Stimulated activated memory B cell treated with anti-CD40 and anti-IgM and Interleukin-4, amounts not matched to agents 10 μg/mL and 1 μg/mL and 100 μg/mL, for 72 hours (primary cell): Measurements from ENCODE around the gene AP1M2.

Experiments
- ATAC-seq: fragments of 150-1000 bp; cut with Tn5 transposase; 2 replicates; pipeline ENCODE4 v1.10.0; 2021
- H3K27ac Mint-ChIP-seq: one replicate; pipeline ENCODE4 v1.8.0; 2022; ENCODE audit warnings: mild to moderate bottlenecking, mixed read lengths
- H3K27me3 Mint-ChIP-seq: one replicate; pipeline ENCODE4 v1.8.0; 2022; ENCODE audit warnings: mixed read lengths
- H3K36me3 Mint-ChIP-seq: one replicate; pipeline ENCODE4 v1.8.0; 2022; ENCODE audit warnings: mixed read lengths
- H3K4me1 Mint-ChIP-seq: one replicate; pipeline ENCODE4 v1.8.0; 2022; ENCODE audit warnings: mixed read lengths
- H3K4me3 Mint-ChIP-seq: one replicate; pipeline ENCODE4 v1.8.0; 2022; ENCODE audit warnings: mild to moderate bottlenecking, moderate library complexity, mixed read lengths
- H3K9me3 Mint-ChIP-seq: one replicate; pipeline ENCODE4 v1.8.0; 2022; ENCODE audit warnings: mixed read lengths

AP1M2 gene

DNA sequence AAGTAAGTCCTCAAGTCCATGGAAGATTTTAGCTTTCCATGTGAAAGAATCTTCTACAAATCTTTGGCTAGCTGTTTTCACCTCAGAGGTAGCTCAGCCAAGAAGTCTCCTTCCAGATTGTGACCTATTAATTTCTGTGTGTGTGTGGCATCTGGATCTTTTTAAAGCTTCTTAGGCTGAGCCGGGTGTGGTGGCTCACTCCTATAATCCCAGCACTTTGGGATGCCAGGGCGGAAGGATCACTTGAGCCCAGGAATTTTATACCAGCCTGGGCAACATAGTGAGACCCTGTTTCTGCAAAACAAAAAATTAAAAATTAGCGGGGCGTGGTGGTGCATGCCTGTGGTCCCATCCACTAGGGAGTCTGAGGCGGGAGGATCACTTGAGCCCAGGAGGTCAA is 24.8 kb upstream of the AP1M2 start:
- Mint-ChIP-seq H3K4me3 (no peak overlapping the region), H3K9me3 (no peaks in the 10 kb centered on the region), H3K4me1 (peaks cover 33% of the 10 kb centered on the region), H3K27me3 (no peaks in the 10 kb centered on the region), H3K36me3 (peaks cover 21% of the 10 kb centered on the region), H3K27ac (no peak overlapping the region)
- no peak for ATAC-seq

DNA sequence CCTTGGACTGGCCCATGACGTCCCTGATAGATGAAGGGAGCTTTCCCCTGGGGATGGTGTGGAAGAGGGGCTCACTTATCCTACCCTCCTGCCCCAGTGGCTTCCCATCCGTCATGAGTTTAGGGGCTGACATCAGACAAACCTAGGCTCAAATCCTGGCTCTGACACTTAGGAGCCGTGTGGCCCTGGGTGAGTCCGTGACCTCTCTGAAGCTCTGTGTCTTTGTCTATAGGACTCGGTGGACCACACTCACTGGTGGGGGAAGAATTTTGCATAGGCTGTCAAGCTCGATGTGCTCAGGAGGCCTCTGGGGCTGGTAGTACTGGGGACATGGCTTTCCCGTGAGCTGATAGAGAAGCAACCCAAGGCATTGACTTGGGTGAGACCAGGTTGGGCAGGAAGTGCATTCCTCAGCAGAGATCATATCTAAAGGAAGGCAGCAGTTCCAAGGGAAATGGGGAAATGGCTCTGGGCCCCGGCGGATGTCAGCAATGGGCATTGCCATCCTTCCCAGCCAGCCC is 17.4 kb upstream of the AP1M2 start:
- H3K4me1 Mint-ChIP-seq, result peaks cover 29% of the 10 kb centered on the region
- H3K27ac Mint-ChIP-seq, result peak overlapping the region; percentile 96
- peaks cover 10% of the 10 kb centered on the region for H3K36me3 Mint-ChIP-seq
- H3K27me3 Mint-ChIP-seq, result no peaks in the 10 kb centered on the region
- peak overlapping the region; percentile 91 for H3K4me3 Mint-ChIP-seq
- H3K9me3 Mint-ChIP-seq, result no peaks in the 10 kb centered on the region
- ATAC-seq, result peak; percentile 48

DNA sequence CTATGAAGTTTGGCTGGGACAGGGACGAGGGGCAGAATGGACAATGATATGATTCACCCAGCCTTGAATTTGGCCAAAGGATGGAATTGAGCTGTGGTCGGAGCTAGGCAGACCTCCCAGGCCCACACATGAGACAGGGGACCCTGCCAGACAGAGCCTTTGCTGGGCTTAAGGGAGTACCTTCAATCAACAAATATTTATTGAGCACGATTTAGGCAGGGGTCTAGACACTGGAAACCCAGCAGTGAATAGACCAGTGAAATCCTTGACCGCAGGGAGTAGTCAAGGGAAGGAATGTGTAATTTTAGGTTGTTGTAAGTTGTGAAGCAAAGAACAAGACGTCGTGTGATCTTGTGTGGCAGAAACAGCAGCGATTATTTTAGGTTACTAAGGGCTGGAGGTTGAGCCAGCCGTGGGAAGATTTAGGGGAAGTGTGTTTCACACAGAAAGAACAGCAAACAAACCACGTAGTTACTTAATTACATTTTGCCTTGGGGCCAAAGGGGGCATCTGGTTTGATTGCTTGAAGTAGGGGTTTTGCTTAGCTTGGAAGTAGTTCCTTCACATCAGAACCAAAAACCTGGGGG is 16.9 kb upstream of the AP1M2 start:
- Mint-ChIP-seq H3K36me3 (peaks cover 10% of the 10 kb centered on the region), H3K27ac (peak overlapping the region; percentile 96), H3K27me3 (no peaks in the 10 kb centered on the region), H3K4me3 (peak overlapping the region; percentile 91), H3K9me3 (no peaks in the 10 kb centered on the region), H3K4me1 (peaks cover 29% of the 10 kb centered on the region)
- ATAC-seq, result peak; percentile 56

DNA sequence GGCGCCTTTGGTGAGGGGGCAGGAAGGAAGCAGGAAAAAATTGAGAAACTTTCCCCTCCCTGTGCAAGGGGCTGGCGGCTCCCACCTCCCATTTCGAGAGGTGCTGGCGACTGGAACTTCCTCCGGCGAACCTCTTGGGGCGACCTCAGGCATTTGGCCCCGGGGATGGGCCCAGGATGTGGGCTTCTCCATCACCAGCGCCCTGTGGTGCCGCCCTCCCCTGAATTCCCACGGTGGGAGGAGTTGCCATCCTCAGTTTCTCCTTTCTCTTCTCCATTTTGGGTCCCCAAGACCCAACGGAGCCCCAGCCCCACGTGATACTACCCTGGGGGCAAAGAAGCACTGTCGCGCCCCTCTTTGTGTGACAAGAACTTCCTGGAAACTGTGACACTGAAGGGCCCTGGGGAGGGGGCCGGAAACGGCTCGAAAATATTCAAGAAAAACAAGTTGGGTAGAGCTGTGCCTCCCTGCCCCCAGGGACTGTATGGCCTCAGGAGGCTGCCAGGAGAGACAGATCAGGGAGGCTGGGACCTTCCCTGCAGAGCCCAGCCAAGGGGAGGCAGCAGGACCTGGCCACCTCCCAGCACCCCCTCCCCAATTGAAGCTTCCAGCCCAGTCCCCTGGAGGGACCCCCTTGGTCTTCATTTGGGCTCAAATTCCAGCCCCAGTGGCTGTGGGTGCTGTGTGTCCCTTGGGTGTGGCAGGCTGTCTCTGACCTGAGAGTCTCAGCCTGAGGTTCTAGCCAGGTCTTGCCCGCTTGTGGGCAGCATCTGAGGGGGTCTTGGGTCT is 16.2 kb upstream of the AP1M2 start:
- H3K36me3 Mint-ChIP-seq, result peaks cover 10% of the 10 kb centered on the region
- H3K4me1 Mint-ChIP-seq, result peaks cover 29% of the 10 kb centered on the region
- H3K27me3 Mint-ChIP-seq, result no peaks in the 10 kb centered on the region
- H3K27ac Mint-ChIP-seq, result peak overlapping the region; percentile 96
- H3K4me3 Mint-ChIP-seq, result peak overlapping the region; percentile 91
- H3K9me3 Mint-ChIP-seq, result no peaks in the 10 kb centered on the region
- peak; percentile 83 for ATAC-seq

DNA sequence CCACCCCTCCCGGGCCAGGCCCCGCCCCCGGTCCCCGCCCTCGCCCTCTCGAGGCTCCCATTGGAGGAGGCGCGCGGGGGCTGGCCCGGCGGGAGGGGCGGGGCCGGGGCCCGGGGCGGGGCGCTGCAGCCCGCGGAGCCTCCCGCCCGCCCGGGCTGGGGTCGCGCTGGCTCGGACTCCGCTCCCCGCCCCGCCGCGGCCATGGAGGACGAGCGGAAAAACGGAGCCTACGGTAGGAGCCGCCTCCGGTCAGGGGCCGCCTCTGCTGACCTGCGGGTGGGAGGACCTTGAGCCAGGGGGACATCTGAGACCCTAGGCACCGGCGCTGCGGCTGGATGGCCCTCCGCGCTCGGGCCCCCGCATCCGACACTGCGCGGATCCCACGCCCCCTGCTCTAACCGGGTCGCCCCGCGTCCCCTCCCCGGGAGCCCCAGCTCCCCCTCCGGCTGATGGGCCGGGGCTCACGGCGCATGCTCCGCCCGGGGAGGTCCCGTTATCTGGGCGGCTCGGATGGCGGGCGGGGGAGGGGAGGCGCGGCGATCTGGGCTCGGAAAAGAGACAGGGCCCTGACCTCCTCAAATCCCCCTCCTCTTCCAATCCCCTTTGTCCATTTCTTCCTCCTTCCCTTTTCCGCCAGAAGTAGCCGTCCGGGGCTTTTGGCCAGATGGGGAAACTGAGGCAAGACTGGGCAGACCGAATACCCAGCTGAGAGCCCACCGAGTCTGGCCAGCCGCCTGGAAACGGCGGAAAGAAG is 15.4 kb upstream of the AP1M2 start:
- Mint-ChIP-seq H3K27ac (peak overlapping the region; percentile 96), H3K27me3 (no peaks in the 10 kb centered on the region), H3K36me3 (peaks cover 10% of the 10 kb centered on the region), H3K4me1 (peaks cover 33% of the 10 kb centered on the region), H3K4me3 (peak overlapping the region; percentile 91), H3K9me3 (no peaks in the 10 kb centered on the region)
- peak; percentile 87 for ATAC-seq

DNA sequence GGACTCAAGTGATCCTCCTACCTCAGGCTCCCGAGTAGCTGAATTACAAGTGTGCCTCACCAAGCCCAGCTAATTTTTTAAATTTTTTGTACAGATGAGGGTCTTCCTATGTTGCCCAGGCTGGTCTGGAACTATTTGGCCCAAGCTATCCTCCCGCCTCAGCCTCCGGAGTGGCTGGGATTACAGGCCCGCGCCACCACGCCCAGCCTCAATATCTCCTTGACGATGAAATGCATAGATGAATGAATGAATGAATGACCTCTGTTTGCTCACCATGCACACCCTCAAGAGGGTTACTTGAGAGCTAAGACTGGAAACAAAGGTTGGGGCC is 14.9 kb upstream of the AP1M2 start:
- Mint-ChIP-seq H3K4me3 (peak overlapping the region; percentile 81), H3K27me3 (no peaks in the 10 kb centered on the region), H3K27ac (peak overlapping the region; percentile 96), H3K9me3 (no peaks in the 10 kb centered on the region), H3K4me1 (peaks cover 35% of the 10 kb centered on the region), H3K36me3 (peaks cover 10% of the 10 kb centered on the region)
- no peak for ATAC-seq

DNA sequence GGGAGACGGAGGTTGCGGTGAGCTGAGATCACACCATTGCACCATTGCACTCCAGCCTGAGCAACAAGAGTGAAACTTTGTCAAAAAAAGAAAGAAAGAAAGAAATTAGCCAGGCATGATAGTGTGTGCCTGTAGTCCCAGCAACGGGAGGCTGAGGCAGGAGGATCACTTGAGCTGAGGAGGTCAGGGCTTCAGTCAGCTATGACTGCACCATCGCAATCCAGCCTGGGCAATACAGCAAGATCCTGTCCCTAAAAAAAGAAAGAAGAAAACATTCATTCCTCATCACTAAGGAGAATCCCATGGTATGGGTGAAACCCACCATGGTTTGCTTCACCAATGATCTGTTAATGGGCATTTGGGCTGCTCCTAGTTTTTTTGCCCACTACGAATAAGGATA is 13.0 kb upstream of the AP1M2 start:
- no peaks in the 10 kb centered on the region for H3K27me3 Mint-ChIP-seq
- no peak overlapping the region for H3K4me3 Mint-ChIP-seq
- peaks cover 10% of the 10 kb centered on the region for H3K36me3 Mint-ChIP-seq
- no peak for ATAC-seq
- no peak overlapping the region for H3K27ac Mint-ChIP-seq
- no peaks in the 10 kb centered on the region for H3K9me3 Mint-ChIP-seq
- H3K4me1 Mint-ChIP-seq, result peaks cover 53% of the 10 kb centered on the region

DNA sequence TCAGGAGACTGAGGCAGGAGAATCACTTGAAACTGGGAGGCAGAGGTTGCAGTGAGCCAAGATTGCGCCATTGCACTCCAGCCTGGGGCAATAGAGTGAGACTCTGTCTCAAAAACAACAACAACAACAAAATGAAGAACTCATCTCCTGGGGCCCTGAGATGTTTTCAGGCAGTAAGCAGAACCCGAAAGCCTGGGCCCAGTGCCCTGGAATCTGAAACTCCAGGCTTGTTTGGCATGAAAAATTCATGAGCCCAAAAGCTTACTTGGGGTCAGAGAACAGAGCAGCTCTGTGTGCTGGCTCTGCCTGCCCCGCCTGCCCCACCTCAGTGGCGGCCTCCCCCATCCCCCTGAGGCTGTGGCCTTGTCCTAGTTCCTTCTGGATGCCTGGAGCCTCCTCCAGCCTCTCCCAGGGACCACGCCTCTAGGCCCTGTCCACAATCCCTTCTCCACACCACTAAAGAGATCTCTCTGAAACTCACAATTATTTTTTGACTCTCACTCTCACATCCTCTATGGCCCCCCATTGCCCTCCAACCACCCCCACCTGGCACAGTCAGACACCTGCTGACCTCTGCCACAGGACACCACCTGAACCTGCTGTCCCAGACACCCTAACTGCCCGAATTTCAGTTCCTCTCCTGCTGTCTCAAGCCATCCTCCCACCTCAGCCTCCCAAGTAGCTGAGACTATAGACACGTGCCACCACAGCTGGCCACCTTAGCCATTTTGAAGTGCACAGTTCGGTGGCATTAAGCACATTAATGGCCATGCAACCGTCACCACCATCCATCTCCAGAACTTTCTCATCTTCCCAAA is 6.9 kb upstream of the AP1M2 start:
- Mint-ChIP-seq H3K9me3 (no peaks in the 10 kb centered on the region), H3K27ac (peak overlapping the region; percentile 75), H3K36me3 (no peaks in the 10 kb centered on the region), H3K4me3 (peak overlapping the region; percentile 55), H3K27me3 (no peaks in the 10 kb centered on the region), H3K4me1 (peaks cover 44% of the 10 kb centered on the region)
- peak; percentile 87 for ATAC-seq

DNA sequence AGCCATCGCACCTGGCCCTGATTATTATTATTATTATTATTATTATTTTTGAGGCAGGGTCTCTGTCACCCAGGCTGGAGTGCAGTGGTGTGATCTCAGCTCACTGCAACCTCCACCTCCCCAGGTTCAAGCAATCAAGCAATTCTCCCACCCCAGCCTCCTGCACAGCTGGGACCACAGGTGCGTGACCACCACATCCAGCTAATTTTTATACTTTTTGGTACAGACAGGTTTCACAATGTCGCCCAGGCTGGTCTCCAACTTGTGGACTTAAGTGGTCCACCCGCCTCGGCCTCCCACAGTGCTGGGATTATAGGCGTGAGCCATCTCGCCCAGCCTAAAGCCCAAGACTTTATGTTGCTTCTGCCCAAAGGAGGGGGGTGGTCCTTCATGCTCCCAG is 6.0 kb upstream of the AP1M2 start:
- Mint-ChIP-seq H3K27ac (no peak overlapping the region), H3K4me1 (peaks cover 43% of the 10 kb centered on the region), H3K4me3 (no peak overlapping the region), H3K9me3 (no peaks in the 10 kb centered on the region), H3K36me3 (no peaks in the 10 kb centered on the region), H3K27me3 (no peaks in the 10 kb centered on the region)
- ATAC-seq, result no peak

DNA sequence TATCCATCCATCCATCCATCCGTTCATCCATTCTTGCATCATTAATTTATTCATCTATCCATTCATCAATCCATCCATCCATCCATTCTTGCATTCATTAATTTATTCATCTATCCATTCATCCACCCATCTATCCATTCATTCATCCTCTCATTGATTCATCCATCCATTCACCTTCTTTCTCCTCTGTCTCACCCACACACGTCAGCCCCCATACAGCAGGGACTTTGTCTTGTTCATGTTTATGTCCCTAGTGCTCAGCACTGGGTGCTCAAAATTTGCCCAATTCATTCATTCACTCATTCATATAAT is 683 bp upstream of the AP1M2 start:
- Mint-ChIP-seq H3K27ac (no peak overlapping the region), H3K4me1 (peaks cover 22% of the 10 kb centered on the region), H3K4me3 (no peak overlapping the region), H3K27me3 (no peaks in the 10 kb centered on the region), H3K36me3 (no peaks in the 10 kb centered on the region), H3K9me3 (peaks cover 6% of the 10 kb centered on the region)
- ATAC-seq, result no peak

DNA sequence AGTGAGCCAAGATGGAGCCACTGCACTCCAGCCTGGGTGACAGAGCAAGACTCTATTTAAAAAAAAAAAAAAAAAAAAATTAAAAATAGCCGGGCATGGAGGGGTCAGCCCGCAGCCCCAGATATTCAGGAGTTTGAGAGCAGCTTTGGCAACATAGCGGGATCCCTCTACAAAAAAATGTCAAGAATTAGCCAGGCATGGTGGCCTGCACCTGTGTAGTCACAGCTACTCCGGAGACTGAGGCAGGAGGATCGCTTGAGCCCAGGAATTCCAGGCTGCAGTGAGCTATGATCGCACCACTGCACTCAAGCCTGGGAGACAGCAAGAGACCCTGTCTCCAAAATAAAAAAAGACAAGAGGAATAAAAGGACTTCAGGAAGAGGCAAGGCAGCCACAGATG is 716 bp downstream of the AP1M2 start:
- ATAC-seq, result no peak
- Mint-ChIP-seq H3K4me3 (no peak overlapping the region), H3K36me3 (no peaks in the 10 kb centered on the region), H3K27ac (no peak overlapping the region), H3K4me1 (peaks cover 28% of the 10 kb centered on the region), H3K27me3 (no peaks in the 10 kb centered on the region), H3K9me3 (peaks cover 6% of the 10 kb centered on the region)

DNA sequence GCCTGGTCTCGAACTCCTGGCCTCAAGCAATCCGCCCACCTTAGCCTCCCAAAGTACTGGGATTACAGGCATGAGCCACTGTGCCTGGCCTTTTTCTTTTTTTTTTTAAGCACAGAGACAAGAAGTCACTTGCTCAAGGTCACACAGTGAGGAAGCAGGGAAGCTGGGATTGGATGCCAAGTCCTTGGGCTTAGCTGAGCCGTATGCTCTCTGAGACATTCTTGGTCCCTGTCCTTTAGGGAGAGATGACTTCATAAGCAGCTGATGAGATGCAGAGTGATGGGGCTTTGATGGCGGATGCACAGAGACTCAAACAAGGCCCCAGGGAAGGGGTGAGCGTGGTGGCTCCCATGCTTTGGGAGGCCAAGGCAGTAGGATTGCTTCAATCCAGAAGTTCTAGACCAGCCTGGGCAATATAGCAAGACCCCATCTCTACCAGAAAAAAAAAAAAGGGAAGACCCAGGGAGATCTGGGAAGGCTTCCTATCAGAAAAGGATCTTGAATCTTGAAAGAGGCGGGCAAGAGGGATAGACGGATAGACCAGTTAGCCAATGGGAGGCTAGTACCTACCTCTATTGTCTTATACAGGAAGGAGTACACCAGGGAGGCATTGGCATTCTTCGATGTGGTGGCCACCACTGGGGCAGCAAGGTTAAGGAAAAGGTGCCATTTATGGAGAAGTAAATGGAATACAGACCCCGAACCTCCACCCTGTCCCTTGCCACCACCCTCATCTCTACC is 3.9 kb downstream of the AP1M2 start:
- Mint-ChIP-seq H3K4me3 (no peak overlapping the region), H3K36me3 (no peaks in the 10 kb centered on the region)

DNA sequence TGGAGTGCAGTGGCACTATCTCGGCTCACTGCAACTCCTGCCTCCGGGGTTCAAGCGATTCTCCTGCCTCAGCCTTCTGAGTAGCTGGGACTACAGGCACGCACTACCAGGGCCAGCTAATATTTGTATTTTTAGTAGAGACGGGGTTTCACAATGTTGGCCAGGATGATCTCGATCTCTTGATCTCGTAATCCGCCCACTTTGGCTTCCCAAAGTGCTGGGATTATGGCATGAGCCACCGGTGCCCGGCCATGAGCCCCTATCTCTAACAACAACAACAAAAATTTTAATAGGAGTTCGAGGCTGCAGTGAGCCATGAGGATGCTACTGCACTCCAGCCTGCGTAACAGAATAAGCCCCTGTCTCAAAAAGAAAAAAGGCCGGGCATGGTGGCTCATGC is 5.0 kb downstream of the AP1M2 start:
- no peaks in the 10 kb centered on the region for H3K9me3 Mint-ChIP-seq

More for the DNA sequence above, 3.9 kb downstream of the AP1M2 start:
- no peaks in the 10 kb centered on the region for H3K27me3 Mint-ChIP-seq
- peaks cover 6% of the 10 kb centered on the region for H3K9me3 Mint-ChIP-seq
- H3K27ac Mint-ChIP-seq, result no peak overlapping the region
- ATAC-seq, result no peak
- peaks cover 36% of the 10 kb centered on the region for H3K4me1 Mint-ChIP-seq

DNA sequence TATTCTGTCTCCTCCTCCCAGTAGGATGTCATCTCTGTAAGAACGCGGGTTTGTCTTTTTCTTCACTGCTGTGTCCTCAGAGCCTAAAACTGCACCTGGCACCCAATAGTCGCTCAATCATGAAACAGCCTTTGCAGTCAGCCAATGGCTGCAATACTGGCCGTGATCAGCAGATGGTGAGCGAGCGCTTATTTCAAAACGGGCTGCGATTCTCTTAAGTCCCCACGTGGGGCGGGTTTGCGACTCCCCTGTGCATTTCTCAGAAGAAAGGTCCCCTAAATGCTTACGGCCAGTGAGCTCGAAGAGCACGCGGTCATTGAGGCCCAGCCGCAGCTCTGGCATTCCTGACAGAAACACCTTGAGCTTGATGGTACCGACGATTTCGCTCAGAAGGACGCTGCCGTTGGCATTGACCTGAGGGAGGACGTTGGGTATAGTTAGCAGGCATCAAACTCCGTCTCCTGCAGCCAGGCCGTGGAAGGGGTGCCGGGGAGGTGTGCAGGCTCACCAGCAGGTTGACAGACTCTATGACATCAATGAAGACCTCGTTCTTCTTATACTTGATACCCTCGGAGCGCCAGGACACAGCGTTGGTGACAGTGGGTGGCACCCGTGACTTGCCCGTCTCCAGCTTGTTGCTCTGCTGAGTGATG is 6.0 kb downstream of the AP1M2 start:
- Mint-ChIP-seq H3K4me3 (peak overlapping the region; percentile 25), H3K27ac (no peak overlapping the region), H3K27me3 (no peaks in the 10 kb centered on the region), H3K4me1 (peaks cover 27% of the 10 kb centered on the region), H3K36me3 (no peaks in the 10 kb centered on the region), H3K9me3 (no peaks in the 10 kb centered on the region)
- ATAC-seq, result peak; percentile 90

More for the DNA sequence above, 5.0 kb downstream of the AP1M2 start:
- Mint-ChIP-seq H3K27ac (no peak overlapping the region), H3K4me1 (peaks cover 27% of the 10 kb centered on the region), H3K36me3 (no peaks in the 10 kb centered on the region), H3K4me3 (no peak overlapping the region), H3K27me3 (no peaks in the 10 kb centered on the region)
- no peak for ATAC-seq
